ENCODE data around the gene SORT1.
"Not testable (repeated sequence)": the region's sequence is repeated elsewhere in the genome, so short reads cannot be mapped to it uniquely, and the experiment has no call there.

Gene SORT1

DNA sequence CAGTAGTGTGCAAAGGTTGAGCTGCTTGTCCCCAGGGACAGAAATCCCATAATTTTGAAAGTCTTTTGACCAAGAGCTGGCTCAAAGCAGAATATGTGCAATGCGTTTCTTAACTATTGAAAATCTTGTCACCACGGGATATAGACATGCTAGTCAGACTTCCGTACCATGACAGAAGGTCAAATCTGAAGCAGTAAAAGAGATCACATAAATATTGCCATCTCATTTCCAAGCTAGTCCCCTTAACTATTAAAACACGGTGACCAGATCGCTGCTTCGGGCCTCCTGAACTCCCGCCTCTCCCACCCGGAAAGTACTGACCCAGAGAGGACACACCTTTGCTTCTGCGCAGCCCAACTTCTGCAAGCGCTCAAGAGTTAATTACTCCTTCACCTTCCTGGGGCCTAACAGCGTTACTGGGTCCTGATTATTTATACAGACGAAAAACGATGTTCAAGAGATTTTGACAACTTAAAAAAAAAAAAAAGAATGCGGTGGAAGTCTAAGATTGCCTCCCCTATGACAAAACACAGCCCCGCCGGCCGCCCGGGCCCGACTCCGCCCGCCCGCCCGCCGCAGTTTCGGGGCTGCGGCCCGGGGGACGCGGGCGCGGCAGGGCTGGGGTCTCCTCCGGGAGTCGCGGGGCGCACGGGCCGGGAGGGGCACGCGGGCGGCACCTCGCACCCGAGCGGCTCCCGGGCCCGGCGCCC lies 692 bp downstream of the SORT1 start:
- no peak for DNase-seq (ENCODE audit: low read depth)

DNA sequence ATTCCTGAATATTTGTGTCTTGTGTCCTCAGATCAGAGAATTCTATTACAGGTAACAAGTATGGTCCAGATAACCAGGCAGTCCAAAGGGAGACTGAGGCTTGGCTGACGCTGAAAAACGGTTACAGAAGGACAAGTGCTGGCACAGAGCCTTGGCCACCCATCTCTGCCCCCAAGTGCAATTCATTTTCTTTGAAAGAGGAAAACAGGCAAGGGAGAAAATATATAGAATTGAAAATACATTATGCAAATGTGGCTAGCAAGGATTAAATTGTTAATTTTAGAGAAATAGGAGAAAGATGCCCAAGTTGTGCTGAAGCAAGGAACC lies 1.2 kb downstream of the SORT1 start:
- no peak for DNase-seq (ENCODE audit: low read depth)

DNA sequence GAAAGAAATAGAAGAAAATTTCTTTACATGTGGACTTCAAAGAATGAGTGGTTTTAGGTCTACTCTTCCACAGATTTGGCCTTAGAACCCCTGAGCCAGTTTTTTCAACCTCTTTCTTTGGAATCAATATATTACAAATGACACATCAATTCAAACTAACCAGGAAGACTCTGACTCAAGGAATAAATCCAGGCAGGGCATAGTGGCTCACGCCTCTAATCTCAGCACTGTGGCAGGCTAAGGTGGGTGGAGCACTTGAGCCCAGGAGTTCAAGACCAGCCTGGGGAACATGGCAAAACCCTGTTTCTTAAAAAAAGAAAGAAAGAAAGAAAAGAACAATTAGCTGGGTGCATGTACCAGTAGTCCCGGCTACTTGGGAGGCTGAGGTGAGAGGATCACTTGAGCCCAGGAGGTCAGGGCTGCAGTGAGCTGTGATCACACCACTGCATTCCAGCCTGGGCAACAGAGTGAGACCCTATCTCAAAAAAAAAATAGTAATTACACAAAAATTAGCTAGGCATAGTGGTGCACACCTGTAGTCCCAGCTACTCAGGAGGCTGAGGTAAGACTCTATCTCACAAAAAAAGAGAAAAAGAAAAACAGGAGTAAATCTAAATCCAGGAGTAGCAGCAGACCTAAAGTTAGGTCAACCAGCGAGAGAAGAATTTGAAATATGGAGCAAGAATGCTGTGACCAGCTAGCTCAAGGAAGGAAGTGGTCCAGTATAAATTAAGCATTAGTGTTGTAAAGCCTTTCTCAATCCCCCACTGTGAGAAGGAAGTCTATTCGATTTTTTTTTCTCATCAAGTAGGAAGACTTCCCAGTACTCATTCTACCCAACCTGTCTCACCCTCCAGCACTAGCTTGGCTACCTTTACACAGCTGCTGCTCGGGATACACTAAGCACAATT lies 1.9 kb downstream of the SORT1 start:
- DNase-seq (ENCODE audit: low read depth) = no peak

DNA sequence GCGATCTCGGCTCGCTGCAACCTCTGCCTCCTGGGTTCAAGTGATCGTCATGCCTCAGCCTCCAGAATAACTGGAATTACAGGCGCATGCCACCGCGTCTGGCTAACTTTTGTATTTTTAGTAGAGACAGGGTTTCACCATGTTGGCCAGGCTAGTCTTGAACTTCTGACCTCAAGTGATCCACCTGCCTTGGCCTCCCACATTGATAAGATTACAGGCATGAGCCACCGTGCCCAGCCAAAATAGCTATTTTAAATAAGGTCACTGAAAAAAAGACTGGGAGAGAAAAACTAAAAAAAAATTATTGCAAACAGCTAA lies 2.5 kb downstream of the SORT1 start:
- DNase-seq (ENCODE audit: low read depth) = not testable (repeated sequence)

DNA sequence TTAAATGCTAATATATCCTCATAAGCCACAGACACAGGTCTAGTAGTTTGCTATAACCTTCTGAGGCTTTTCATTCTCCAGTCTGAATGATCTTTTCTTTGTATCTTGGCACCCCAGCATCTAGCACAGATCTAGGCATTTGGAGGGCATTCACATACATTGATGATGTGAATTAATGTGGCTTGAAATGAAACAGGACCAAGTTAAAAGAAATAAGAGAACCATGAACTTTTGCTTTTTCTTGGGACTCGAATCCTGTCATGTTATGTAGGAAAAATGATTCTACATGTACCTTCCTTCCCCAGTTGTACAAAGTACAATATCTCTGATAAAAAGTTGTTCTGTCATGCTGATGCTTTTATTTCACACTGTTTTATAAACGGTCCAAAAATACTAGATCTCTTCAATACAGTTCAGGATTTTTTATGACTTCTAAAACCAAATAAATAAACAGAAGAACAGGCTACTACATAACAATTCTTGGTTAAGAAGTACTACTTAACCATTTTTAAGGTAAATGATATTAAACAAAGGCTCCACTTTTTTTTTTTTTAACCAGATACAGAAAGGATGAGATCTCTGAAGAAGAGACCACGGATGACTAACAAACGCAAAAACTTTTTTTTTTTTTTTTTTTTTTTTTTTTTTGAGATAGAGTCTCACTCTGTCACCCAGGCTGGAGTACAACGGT lies 3.0 kb downstream of the SORT1 start:
- no peak for DNase-seq (ENCODE audit: low read depth)

DNA sequence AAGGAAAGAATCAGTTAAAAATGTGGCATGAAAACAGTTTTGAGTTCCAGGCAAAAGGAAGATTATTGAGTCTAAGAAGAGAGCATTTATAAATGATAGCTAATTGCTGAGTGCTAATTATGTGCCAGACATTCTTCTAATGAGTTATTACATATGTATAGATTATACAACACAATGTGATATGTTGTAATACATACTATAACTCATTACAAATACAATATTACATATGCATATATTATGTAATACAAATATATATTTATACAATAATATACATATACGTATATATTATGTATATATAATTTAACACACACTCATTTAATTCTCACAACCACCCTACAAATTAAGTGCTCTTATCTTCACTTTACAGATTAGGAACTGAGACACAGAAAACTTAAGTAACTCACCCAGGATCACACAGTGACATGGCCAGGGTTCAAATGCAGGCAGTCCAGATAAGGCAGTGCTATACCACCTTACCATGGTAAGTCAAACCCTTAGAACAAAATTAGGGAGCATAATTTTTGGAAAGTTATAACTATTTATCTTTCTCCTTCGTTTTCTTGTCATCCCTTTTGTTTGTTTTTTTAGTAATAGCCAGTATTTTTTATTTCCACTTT lies 4.0 kb downstream of the SORT1 start:
- DNase-seq (ENCODE audit: low read depth) = no peak

DNA sequence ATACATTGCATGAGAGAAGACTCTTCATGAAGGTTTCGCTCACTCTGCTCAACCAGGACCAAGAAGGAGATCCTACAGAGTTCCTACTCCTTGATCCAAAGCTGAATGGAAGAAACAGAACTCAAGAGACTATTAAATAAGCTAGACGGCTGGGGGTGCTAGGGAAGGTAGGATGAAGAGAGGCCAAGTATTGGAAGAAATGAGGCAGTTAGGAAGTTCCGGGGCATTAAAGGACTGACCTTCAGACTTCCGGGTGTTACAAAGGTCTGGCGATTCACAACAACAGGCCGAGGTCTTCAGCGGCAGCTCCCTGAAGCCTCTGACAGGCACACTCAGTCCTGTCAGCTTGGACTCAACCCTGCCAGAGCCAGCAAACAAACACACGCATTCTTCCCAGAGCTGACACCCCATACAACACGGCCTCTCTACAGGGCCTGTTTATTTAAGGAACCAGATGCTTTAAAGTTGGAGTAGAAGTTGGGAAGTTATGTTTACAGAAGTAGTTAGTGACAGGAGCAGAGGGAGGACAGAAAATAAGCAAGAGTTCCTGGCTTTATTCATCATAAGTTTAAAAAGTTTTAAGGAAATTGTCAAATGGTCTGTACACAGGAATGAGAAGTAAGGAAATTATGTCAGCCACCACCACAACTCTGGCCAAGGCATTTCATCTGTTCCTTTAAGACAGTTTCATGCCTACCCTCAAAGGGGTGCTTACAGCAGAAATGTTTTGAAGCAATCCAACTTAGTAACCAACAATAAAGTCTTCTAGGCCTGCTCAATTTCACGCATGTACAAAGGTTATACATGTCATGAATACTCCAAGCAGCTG lies 4.7 kb downstream of the SORT1 start:
- no peak for DNase-seq (ENCODE audit: low read depth)

DNA sequence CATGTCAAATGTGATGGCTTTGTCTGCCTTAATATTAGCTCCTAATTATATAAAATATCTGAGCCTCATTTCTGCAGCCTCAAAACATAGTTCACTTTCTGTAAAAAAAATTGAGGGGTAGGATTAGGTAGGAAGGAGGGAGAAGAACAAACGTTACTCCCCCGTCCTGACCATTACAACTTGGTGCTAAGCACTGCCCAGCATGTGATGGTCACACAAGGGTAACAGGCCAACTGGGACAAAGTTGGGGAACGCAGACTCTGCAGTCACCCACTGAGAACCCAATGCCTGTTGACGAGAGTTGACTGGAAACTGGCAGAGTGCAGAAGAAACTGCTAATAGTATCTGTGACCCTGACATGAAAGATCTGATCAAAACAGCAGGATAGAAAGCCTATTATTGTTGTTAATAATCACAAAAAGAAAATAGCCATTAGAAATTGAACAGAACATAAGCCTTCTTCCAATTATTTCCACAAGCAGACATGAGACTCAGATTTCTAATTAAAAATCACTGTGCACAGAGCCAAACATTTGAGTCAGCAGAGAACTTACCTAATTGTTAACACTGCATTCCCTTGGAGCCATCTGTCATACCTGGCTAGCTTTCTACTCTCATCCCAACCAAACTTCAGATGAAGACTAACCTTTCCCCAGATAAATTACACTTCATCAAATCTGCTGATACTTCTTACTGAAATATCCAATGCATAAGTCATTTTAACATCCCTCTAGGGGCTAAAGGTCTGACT lies 5.5 kb downstream of the SORT1 start:
- no peak for DNase-seq (ENCODE audit: low read depth)

DNA sequence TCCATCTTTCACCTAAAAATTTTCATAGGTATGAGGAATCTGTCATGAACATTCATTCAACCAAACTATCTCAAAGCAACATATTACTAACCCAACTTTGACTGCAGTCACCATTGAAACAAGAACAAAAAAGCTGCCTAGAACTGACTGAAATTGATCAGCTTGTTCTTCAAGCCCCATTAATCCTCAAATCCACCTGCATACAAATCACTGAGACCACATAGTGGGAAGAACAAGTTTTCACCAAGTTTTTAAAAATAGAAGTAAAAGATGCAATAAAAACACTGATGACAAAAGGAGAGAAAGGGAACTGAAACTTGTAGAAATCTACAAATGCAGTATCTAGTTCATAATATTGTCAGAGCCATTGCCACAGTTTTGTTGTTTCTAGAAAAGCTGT lies 6.1 kb downstream of the SORT1 start:
- DNase-seq (ENCODE audit: low read depth) = no peak

DNA sequence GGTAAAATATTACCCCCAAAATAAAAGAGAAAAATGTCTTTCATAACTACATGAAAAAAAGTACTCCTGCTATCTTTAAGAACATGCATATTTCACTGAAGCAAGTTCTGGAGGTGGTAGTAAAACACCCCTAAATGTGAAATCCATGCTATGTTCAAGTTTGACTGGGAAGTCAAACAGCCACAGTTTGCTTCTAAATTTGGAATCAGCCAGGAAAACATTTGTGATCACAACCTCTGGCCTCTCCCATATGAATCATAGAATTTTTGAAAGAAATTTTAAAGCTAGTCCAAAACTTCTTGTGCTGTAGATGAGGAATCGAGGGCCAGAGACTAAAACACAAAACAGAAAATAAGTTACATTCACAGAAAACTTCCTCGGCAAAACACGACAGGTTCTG lies 6.6 kb downstream of the SORT1 start:
- DNase-seq (ENCODE audit: low read depth) = no peak

DNA sequence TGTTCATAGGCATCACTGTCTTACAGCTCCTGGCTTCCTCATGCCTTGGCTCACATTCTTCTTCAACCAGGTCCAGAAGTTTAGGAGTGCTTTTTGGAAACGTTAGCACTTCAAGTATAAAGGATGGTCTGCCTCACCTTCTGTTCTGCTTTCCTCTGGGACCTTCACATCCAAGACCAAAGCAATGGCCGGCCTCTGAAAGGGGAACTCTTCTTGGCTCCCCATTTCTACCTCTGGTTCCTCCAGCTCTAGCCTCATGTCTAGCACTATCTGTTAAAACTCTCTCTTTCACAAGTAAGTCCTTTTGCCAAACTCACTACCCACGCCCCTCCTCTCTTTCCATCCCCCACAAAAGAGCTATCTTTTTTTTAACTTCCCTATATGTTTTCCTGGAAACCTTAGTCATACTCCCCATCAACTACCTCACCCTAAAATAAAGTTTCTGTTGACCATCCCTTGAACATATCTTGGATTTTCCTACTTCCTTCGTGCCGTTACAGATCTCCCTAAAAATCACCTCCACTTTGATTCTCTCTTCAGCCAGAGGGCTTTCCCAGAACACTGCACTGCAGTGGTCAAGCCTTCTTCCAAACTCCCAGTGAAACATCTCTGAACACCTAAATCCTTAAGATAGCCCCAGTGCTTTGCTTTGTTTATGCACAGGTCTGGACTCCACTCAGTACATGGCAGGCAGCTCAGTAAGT lies 7.9 kb downstream of the SORT1 start:
- no peak for DNase-seq (ENCODE audit: low read depth)

DNA sequence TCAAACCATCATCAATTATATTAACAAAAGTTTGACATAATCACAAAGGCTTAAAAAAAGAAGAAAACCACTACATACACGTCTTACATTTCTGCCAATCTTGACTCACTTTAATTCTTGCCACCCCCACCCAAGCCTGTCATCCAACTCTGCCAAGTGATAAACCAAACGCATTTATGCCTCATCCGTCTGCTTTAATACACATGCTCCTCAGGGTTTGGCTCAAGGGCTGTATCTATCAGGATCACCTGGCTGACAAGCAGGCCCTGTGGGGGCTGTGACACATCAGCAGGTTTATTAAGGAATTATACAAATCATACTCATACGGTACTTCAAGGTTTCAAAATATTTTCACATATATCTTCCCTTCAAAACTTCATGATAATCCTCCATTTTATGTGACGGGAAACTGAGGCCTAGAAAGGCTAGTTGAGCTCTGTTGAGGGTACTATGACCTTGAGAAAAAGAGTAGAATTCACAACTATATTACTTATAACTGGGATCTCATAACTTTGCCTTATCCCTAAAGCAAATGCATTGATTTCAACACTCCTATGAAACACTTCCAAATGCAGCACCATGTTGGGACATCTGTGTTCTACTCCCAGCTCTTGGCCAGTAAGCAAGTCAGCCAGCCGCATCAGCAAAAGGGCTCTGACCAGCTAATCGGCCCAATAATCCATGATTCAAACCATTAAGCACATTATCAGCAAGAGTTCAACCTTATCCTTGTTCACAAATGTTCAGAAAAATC lies 8.7 kb downstream of the SORT1 start:
- DNase-seq (ENCODE audit: low read depth) = no peak

DNA sequence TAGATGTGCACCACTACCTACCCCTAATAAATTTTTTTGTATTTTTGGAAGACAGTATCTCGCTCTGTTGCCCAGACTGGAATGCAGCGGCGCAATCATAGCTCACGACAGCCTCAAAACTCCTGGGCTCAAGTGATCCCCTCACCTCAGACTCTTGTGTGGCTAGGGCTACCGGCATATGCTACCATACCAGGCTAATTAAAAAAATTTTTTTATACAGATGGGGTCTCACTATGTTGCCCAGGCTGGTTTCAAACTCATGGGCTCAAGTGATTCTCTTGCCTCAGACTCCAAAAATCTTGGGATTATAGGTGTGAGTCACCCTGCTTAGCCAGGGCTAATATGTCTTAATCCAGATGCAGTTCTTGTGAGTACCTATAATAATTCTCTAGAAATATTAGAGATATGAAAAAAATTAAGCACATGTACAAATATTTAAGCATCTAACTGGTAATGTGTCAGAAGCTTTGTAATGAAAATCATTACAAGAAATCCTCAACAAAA lies 9.5 kb downstream of the SORT1 start:
- DNase-seq (ENCODE audit: low read depth) = no peak

DNA sequence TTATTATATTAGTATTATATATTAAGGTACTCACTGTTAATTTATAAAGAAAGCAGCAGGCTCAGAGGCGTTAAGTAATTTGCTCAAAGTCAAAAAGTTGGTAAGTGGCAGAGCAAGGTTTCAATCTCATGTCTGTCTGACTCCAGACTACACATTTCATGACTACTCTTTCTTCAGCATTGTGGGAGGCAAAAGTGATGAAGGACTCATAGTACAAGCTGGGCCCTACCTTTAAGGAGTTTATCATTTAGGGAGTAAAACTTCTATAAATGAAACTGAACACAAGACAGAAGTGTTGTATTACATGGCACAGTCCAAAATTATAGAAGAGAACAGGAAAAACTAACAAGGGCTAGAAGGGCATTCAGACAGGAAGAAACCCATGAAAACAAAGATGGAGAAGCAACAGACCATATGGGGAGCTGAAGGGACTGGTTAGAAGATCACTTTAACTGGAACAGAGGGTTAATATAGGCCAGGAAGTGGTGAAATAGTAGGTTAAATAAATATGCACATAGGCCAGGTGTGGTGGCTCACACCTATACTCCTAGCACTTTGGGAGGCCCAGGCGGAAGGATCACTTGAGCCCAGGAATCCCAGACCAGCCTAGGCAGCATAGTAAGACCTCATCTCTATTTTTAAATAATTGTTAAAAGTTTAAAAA lies 11.5 kb downstream of the SORT1 start:
- DNase-seq (ENCODE audit: low read depth) = no peak

DNA sequence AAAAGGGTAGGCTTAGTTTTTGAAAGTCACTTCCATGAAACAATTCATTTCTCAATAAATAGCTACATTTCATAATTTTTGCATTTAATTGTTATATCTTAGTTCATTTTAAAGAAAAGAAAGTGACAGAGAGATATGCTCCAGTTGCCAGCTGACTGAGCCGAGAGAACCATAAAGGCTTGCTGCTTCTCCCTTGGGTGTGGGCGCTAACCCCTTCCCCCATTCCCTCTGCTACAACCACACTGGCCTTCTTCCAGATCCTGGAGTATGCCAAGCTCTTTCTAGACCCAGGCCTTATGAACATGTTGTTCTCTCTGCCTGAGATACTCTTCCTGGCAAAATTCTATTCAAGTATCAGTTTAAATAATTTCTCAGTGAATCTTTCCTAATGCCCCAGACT lies 12.3 kb downstream of the SORT1 start:
- no peak for DNase-seq (ENCODE audit: low read depth)

DNA sequence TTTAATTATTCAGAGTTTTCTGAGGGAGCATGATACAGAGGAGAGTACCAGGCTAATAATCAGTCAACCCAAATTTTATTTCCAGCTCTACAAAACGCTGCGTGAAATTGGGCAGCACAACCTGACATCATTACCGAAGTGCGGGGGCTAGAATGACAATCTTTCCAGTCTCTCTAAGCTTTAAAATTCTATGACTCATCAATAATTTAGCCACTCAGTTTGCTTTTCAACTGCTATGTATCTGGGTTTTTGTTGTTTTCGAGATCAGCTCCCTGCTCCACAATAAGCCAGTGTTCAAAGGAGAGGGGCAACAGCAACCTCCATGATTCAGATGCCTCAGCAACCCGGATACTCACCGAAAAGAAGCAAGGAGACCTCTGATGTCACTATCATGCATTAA lies 13.9 kb downstream of the SORT1 start:
- no peak for DNase-seq (ENCODE audit: low read depth)

DNA sequence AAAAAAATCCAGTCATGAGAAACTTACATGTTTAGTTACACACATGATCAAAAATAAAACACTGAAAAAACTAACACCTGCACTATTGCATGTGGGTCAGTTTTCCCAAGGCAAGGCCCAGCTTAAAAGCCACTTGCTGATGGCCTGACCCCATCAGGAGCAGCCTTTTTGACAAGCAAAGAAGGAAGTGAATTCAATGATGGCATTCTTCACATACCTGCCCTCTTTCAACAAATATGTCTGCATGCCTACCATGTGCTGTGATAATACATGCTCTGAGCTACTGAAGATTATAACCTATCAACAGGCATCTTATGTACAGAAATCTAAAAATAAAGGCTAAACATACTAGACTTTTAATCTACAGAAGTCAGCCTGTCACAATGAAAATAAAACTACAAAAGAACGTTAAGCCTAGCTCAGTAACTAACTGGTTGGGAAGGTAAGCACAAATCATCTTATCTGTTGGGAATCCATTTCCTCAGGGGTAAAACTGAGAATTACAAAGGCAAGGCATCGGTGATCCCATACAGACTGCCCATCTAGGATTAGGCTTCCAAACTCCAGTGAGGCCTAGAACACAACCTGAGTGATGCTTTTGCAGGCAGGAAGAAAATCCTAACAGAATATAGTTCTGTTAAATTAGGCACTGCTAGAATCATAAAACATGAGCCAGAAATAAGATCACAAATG lies 14.5 kb downstream of the SORT1 start:
- DNase-seq (ENCODE audit: low read depth) = no peak

DNA sequence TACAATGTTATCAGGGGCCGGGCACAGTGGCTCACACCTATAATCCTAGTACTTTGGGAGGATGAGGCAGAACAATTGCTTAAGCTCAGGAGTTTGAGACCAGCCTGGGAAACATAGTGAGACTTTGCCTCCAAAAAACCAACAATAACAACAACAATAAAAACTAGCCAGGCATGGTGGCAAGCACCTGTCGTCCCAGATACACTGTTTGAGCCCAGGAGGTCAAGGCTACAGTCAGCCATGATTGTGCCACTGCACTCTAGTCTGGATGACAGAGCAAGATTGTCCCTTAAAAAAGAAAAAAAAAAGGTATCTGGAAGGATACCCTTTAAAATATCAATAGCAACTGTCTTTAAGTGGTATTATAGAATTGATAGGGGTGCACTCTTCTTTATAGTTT lies 16.1 kb downstream of the SORT1 start:
- no peak for DNase-seq (ENCODE audit: low read depth)
